ENCODE data around the gene NPIPB6. TPM values are rescaled to one million over a fixed set of nuclear protein-coding genes. Genes with fewer than 3 reads are reported as not detected.

The NPIPB6 gene
- total RNA-seq, 1 experiment from 2014 or later: 2.1 TPM

GRCh38 chr16:28303132-28303531 is 60.2 kb downstream of the NPIPB6 start:
- POLR2A ChIA-PET: no interaction called here
- no peaks in the 10 kb centered on the region for H3K79me2 ChIP-seq (ENCODE audit: insufficient read depth, low read length)
- no peaks in the 10 kb centered on the region for H4K20me1 ChIP-seq (ENCODE audit: insufficient read depth)
- H3K27me3 ChIP-seq (ENCODE audit: insufficient read depth, low read length): no peaks in the 10 kb centered on the region
- H3K4me3 ChIP-seq (replicated peaks in 1 of 2; ENCODE audit: low read depth in 1 of 2, low read length in 2 of 2): no peak overlapping the region
- TF ChIP-seq CBX3 (IDR thresholded peaks at IDR 0.05; ENCODE audit: low read depth) (no peak), POLR2A (IDR thresholded peaks at IDR 0.05; ENCODE audit: borderline replicate concordance, extremely low read depth, insufficient read depth, insufficient read length) (no peak), SIN3A (IDR thresholded peaks at IDR 0.05; ENCODE audit: low read depth) (no peak), EZH2phosphoT487 (IDR thresholded peaks at IDR 0.05; ENCODE audit: borderline replicate concordance) (no peak)
- TF ChIP-seq, protein P1, sequence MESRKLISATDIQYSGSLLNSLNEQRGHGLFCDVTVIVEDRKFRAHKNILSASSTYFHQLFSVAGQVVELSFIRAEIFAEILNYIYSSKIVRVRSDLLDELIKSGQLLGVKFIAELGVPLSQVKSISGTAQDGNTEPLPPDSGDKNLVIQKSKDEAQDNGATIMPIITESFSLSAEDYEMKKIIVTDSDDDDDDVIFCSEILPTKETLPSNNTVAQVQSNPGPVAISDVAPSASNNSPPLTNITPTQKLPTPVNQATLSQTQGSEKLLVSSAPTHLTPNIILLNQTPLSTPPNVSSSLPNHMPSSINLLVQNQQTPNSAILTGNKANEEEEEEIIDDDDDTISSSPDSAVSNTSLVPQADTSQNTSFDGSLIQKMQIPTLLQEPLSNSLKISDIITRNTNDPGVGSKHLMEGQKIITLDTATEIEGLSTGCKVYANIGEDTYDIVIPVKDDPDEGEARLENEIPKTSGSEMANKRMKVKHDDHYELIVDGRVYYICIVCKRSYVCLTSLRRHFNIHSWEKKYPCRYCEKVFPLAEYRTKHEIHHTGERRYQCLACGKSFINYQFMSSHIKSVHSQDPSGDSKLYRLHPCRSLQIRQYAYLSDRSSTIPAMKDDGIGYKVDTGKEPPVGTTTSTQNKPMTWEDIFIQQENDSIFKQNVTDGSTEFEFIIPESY (IDR thresholded peaks at IDR 0.05; ENCODE audit: extremely low read depth, insufficient replicate concordance, low read length): no peak
- no peaks in the 10 kb centered on the region for H3K9me3 ChIP-seq (ENCODE audit: control insufficient read depth in 1 of 2, insufficient read depth in 1 of 2, low read depth in 1 of 2, low read length in 2 of 2)
- no peak for DNase-seq (ENCODE audit: low read depth, low spot score)
- no TSS peak for BruUV-seq (replicated peaks)
- H2AFZ ChIP-seq (ENCODE audit: low read depth, low read length, poor library complexity, severe bottlenecking): no peak overlapping the region
- CTCF ChIA-PET: interaction anchor here (0.6 to 1.0 kb wide), 3 partner anchors 14 to 520 kb away, joined by 3 read pairs; partner anchors contain the start of gene ATXN2L
- no peaks in the 10 kb centered on the region for H3K4me1 ChIP-seq (ENCODE audit: control insufficient read depth in 1 of 2, insufficient read depth in 2 of 2, low read length in 2 of 2)
- no peak for ATAC-seq
- H3K9me2 ChIP-seq (ENCODE audit: insufficient read depth): no peaks in the 10 kb centered on the region
- no peak overlapping the region for H3K4me2 ChIP-seq (ENCODE audit: low read length)
- H3K36me3 ChIP-seq (ENCODE audit: control insufficient read depth in 1 of 2, insufficient read depth in 2 of 2, low read length in 2 of 2): no peaks in the 10 kb centered on the region
- intact Hi-C loops (cut with micrococcal nuclease): no loop called here
- no peak overlapping the region for H3K9ac ChIP-seq (ENCODE audit: low read length)
- H3K27ac ChIP-seq (ENCODE audit: low read depth, low read length): no peak overlapping the region
- RAD21 ChIA-PET (ENCODE audit: low non-redundant PET in 1 of 2, low total read pairs in 2 of 2, uncharacterized antibody in 2 of 2, unreplicated experiment in 2 of 2): interaction anchor here in 1 of 2 experiments (0.7 kb wide), 1 partner anchor 166 kb away, joined by 3 read pairs; no protein-coding TSS in a partner anchor

GRCh38 chr16:28301620-28302019 is 61.7 kb downstream of the NPIPB6 start:
- intact Hi-C loops (cut with micrococcal nuclease): no loop called here
- DNase-seq (ENCODE audit: low read depth, low spot score) (no peak), ATAC-seq (no peak)
- CTCF ChIA-PET: no interaction called here
- H3K9ac ChIP-seq (ENCODE audit: low read length): no peak overlapping the region
- POLR2A ChIA-PET: no interaction called here
- no peak overlapping the region for H2AFZ ChIP-seq (ENCODE audit: low read depth, low read length, poor library complexity, severe bottlenecking)
- no peaks in the 10 kb centered on the region for H3K27me3 ChIP-seq (ENCODE audit: insufficient read depth, low read length)
- H3K9me2 ChIP-seq (ENCODE audit: insufficient read depth): no peaks in the 10 kb centered on the region
- H3K27ac ChIP-seq (ENCODE audit: low read depth, low read length): no peak overlapping the region
- no peaks in the 10 kb centered on the region for H3K4me1 ChIP-seq (ENCODE audit: control insufficient read depth in 1 of 2, insufficient read depth in 2 of 2, low read length in 2 of 2)
- RAD21 ChIA-PET (ENCODE audit: low non-redundant PET in 1 of 2, low total read pairs in 2 of 2, uncharacterized antibody in 2 of 2, unreplicated experiment in 2 of 2): no interaction called here
- no peak overlapping the region for H3K4me2 ChIP-seq (ENCODE audit: low read length)
- no peaks in the 10 kb centered on the region for H3K9me3 ChIP-seq (ENCODE audit: control insufficient read depth in 1 of 2, insufficient read depth in 1 of 2, low read depth in 1 of 2, low read length in 2 of 2)
- no TSS peak for BruUV-seq (replicated peaks)
- TF ChIP-seq EGR1 (IDR thresholded peaks at IDR 0.05; ENCODE audit: low read depth) (no peak), SRF (IDR thresholded peaks at IDR 0.05; ENCODE audit: low read depth) (no peak), EZH2 (IDR thresholded peaks at IDR 0.05) (no peak), YY1 (IDR thresholded peaks at IDR 0.05; ENCODE audit: extremely low read depth, insufficient replicate concordance, low read depth, low read length) (no peak)
- TF ChIP-seq, protein P2, sequence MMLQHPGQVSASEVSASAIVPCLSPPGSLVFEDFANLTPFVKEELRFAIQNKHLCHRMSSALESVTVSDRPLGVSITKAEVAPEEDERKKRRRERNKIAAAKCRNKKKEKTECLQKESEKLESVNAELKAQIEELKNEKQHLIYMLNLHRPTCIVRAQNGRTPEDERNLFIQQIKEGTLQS (IDR thresholded peaks at IDR 0.05): no peak
- TF ChIP-seq, protein P1 (IDR thresholded peaks at IDR 0.05; ENCODE audit: extremely low read depth, insufficient replicate concordance, low read length): no peak
- no peak overlapping the region for H3K4me3 ChIP-seq (replicated peaks in 1 of 2; ENCODE audit: low read depth in 1 of 2, low read length in 2 of 2)
- H3K79me2 ChIP-seq (ENCODE audit: insufficient read depth, low read length): no peaks in the 10 kb centered on the region
- no peaks in the 10 kb centered on the region for H3K36me3 ChIP-seq (ENCODE audit: control insufficient read depth in 1 of 2, insufficient read depth in 2 of 2, low read length in 2 of 2)
- no peaks in the 10 kb centered on the region for H4K20me1 ChIP-seq (ENCODE audit: insufficient read depth)
